Psoas muscle (tissue), 8 donors: ENCODE data around the gene CCDC201. TPM values are rescaled to one million over a fixed set of nuclear protein-coding genes. Genes with fewer than 3 reads are reported as not detected.
A peak's percentile ranks its signal among the peaks of the same experiment; 100 is the strongest.

Experiments
- ATAC-seq, 4 donors: fragments of 200-7000 bp; cut with Tn5 transposase; one replicate each; pipeline ENCODE4 v1.9.1; 2020; ENCODE audit warnings: moderate library complexity in 3 of 4, mild to moderate bottlenecking in 2 of 4
- DNase-seq, 2 donors: peaks; one replicate each; pipeline ENCODE4 v3.0.0-alpha.2; 2020
- H3K27ac ChIP-seq: fragments of 200-600 bp; one replicate; pipeline ENCODE4 v1.8.0; 2022
- H3K27me3 ChIP-seq, 3 donors: fragments of 200-600 bp in 1 of 3; one replicate each; pipeline versions ENCODE4 v1.6.1 to v1.8.0; 2013 to 2022; ENCODE audit warnings: low read length in 2 of 3, mild to moderate bottlenecking in 2 of 3, moderate library complexity in 1 of 3; ENCODE audit not compliant: insufficient read depth in 3 of 3
- H3K36me3 ChIP-seq, 2 donors: fragments of 200-600 bp in 1 of 2; one replicate each; pipeline versions ENCODE4 v1.6.1 to v1.8.0; 2013 to 2022; ENCODE audit warnings: low read depth in 1 of 2, mild to moderate bottlenecking in 1 of 2, moderate library complexity in 1 of 2; ENCODE audit not compliant: insufficient read depth in 1 of 2
- H3K4me1 ChIP-seq: fragments of 200-600 bp; one replicate; pipeline ENCODE4 v1.8.0; 2022
- H3K4me3 ChIP-seq: fragments of 200-600 bp; one replicate; pipeline ENCODE4 v1.8.0; 2022; ENCODE audit warnings: mild to moderate bottlenecking
- H3K9me3 ChIP-seq: fragments of 200-600 bp; one replicate; pipeline ENCODE4 v1.8.0; 2022
- CTCF ChIP-seq: fragments of 200-600 bp; IDR thresholded peaks from one replicate; pipeline ENCODE4 v1.8.0; 2022; ENCODE audit warnings: antibody characterized with exemption
- WGBS, 3 donors: extraction: QIAGEN DNeasy Blood & Tissue Kit; methylation state at CpG; one replicate each; pipeline versions ENCODE4 v1.1.6 to v1.1.7; 2013; 5-methylcytosine and 5-hydroxymethylcytosine counted together
- intact Hi-C, 2 donors: fragments of 100-400 bp; cut with DNase I; formaldehyde crosslinking; loops; one replicate each; pipeline versions ENCODE4 v1.11.0 to v1.14.2; 2022
- polyA plus RNA-seq, 3 donors: library from polyadenylated mRNA; stranded (reverse); fragments of 200-250 nt; gene quantifications; one replicate each; pipeline ENCODE4 v1.2.3, GENCODE V29; 2013
- total RNA-seq, 4 donors: library from RNA; stranded (reverse); fragmentation: NEBNext Ultra II Directional in 2 of 4; extraction: Animal tissue kit (Norgen Biotek cat#: 25700) in 2 of 4; gene quantifications; one replicate each; pipeline versions ENCODE4 v1.2.1 to v1.2.4, GENCODE V29; 2021 to 2023
- donor health status: healthy with polysubstance abuse.
- donor health status: DM: no; HTN: no; CAD: no; lungs with moderate emphysema.
- donor health status: Bipolar disorder and iron deficiency.
- donor health status: healthy.
- donor health status: DM: yes; HTN: yes; CAD: no.
- donor health status: DM: no; HTN: no; CAD: no.
- donor health status: DM: no; HTN: no; CAD: no.
- donor health status: DM: yes; HTN: yes; CAD: no.

Gene CCDC201
- total and polyA plus RNA-seq, 7 donors = not detected

- peak overlapping the region; percentile 65 for H3K4me3 ChIP-seq
- H3K9me3 ChIP-seq = no peaks in the 10 kb centered on the region
- no peaks in the 10 kb centered on the region for H3K36me3 ChIP-seq
- no peak for TF ChIP-seq CTCF
- DNase-seq = no peak
- peaks cover 0 to 61% (median 16%) of the 10 kb centered on the region in 3 donors for H3K27me3 ChIP-seq
- no peak for ATAC-seq
- no peak overlapping the region for H3K27ac ChIP-seq
- WGBS, 3 donors = 4 to 6% (median 4%) methylated on average over 19 of the region's 19 CpGs
- H3K4me1 ChIP-seq = peaks cover 16% of the 10 kb centered on the region
- intact Hi-C loops = loop anchor here (2.0 to 10.0 kb wide), 3 partner anchors 433 to 1169 kb away; no protein-coding TSS in a partner anchor
These were observed 47.1 kb upstream of the CCDC201 start for GRCh38 chr7:45919993-45920459.

GRCh38 chr7:45919231-45919784, 46.4 kb upstream of the CCDC201 start:
- Histone ChIP-seq H3K27me3 (peaks cover 0 to 59% (median 16%) of the 10 kb centered on the region in 3 donors), H3K4me3 (peak overlapping the region; percentile 65), H3K36me3 (no peaks in the 10 kb centered on the region), H3K9me3 (no peaks in the 10 kb centered on the region), H3K27ac (no peak overlapping the region), H3K4me1 (peaks cover 16% of the 10 kb centered on the region)
- no peak for DNase-seq
- WGBS, 3 donors = 10 to 17% (median 11%) methylated on average over 9 of the region's 9 CpGs
- no peak for TF ChIP-seq CTCF
- intact Hi-C loops = loop anchor here (2.0 to 10.0 kb wide), 2 partner anchors 433 to 435 kb away; no protein-coding TSS in a partner anchor
- ATAC-seq = no peak

GRCh38 chr7:45918556-45918955, 45.7 kb upstream of the CCDC201 start:
- no peak overlapping the region for H3K27ac ChIP-seq
- no peak for TF ChIP-seq CTCF
- peaks cover 16% of the 10 kb centered on the region for H3K4me1 ChIP-seq
- no peak overlapping the region for H3K4me3 ChIP-seq
- no peaks in the 10 kb centered on the region for H3K36me3 ChIP-seq
- ATAC-seq = no peak
- H3K27me3 ChIP-seq = peaks cover 0 to 54% (median 16%) of the 10 kb centered on the region in 3 donors
- 85 to 91% (median 90%) methylated on average over 2 of the region's 2 CpGs for WGBS, 3 donors
- intact Hi-C loops = loop anchor here (2.0 to 10.0 kb wide), 2 partner anchors 434 to 436 kb away; no protein-coding TSS in a partner anchor
- DNase-seq = no peak
- no peaks in the 10 kb centered on the region for H3K9me3 ChIP-seq

GRCh38 chr7:45917658-45918057, 44.8 kb upstream of the CCDC201 start:
- intact Hi-C loops = loop anchor here (2.0 to 10.0 kb wide), 4 partner anchors 435 to 1337 kb away; no protein-coding TSS in a partner anchor

More at GRCh38 chr7:45917658-45918057, 44.8 kb upstream of the CCDC201 start:
- TF ChIP-seq CTCF = peak; percentile 94
- WGBS, 3 donors = 5 to 9% (median 7%) methylated on average over 15 of the region's 15 CpGs
- Histone ChIP-seq H3K4me1 (peaks cover 16% of the 10 kb centered on the region), H3K27ac (no peak overlapping the region), H3K9me3 (no peaks in the 10 kb centered on the region), H3K27me3 (peaks cover 0 to 49% (median 16%) of the 10 kb centered on the region in 3 donors), H3K36me3 (no peaks in the 10 kb centered on the region), H3K4me3 (peak overlapping the region; percentile 30)
- ATAC-seq = peak; percentile 60 to 80 (median 76)
- DNase-seq = peak; percentile 81 to 88
